HUES48 (cell line): ENCODE measurements around the gene FAM3C.

Experiments
- H3K27ac ChIP-seq: one replicate; pipeline ENCODE4 v1.7.0; 2013; ENCODE audit warnings: low read depth, low read length, inconsistent platforms
- H3K27me3 ChIP-seq: 2 replicates; pipeline ENCODE4 v1.6.1; 2013; ENCODE audit warnings: mild to moderate bottlenecking, low read length; ENCODE audit not compliant: control insufficient read depth, insufficient read depth
- H3K36me3 ChIP-seq: 2 replicates; pipeline ENCODE4 v1.6.1; 2013; ENCODE audit warnings: low read length; ENCODE audit not compliant: control insufficient read depth, insufficient read depth
- H3K4me1 ChIP-seq: 2 replicates; pipeline ENCODE4 v1.6.1; 2013; ENCODE audit warnings: mild to moderate bottlenecking, low read length; ENCODE audit not compliant: control insufficient read depth, insufficient read depth
- H3K4me3 ChIP-seq: 2 replicates; pipeline ENCODE4 v1.5.1; 2013; ENCODE audit warnings: mild to moderate bottlenecking, low read depth, low read length
- H3K9ac ChIP-seq: 2 replicates; pipeline ENCODE4 v1.6.1; 2013; ENCODE audit warnings: mild to moderate bottlenecking, low read depth, low read length, moderate library complexity
- H3K9me3 ChIP-seq: 2 replicates; pipeline ENCODE4 v1.6.1; 2013; ENCODE audit warnings: low read length; ENCODE audit not compliant: control insufficient read depth, insufficient read depth

FAM3C gene

DNA sequence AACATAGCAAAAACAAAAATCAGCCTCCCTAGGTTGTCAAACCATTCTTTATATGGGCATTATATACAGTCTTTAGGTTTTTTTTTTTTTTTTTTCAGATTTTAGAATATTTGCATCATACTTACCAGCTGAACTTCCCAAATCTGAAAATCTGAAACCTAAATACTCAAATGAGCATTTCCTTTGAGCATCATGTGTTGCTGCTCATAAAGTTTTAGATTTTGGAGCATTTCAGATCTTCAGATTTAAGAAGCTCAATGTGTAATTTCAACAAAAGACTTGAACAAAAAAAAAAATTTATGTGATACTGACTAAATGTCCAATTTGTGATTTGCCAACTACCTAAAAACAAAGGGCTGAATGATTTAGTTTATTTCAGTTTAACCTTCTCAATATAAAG is 13.6 kb downstream of the FAM3C start:
- Histone ChIP-seq H3K4me3 (no peak overlapping the region), H3K9me3 (no peaks in the 10 kb centered on the region), H3K4me1 (no peaks in the 10 kb centered on the region), H3K27ac (no peak overlapping the region), H3K9ac (no peak overlapping the region), H3K27me3 (no peaks in the 10 kb centered on the region), H3K36me3 (peaks cover 20% of the 10 kb centered on the region)

DNA sequence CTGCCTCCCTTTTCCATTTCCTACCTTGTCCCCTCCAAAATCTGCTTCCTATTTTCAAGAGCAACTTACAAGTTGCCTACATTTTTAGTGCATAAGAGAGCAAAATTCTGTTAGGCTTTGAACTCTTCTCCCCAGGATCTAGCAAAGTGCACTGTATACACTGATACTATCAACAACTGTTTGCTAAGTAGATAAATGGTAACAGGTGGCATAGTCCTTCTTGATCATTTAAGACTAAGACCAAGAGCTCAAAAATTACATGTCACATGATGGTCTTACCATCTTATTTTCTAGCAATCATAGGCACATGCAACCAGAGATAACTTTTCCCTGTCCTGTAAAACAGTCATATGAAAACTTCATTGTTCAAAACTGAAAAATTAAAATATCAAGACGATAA is 16.2 kb downstream of the FAM3C start:
- peaks cover 41% of the 10 kb centered on the region for H3K36me3 ChIP-seq
- H3K4me3 ChIP-seq, result no peak overlapping the region
- H3K4me1 ChIP-seq, result no peaks in the 10 kb centered on the region
- H3K9ac ChIP-seq, result no peak overlapping the region
- H3K27ac ChIP-seq, result no peak overlapping the region
- H3K9me3 ChIP-seq, result no peaks in the 10 kb centered on the region
- H3K27me3 ChIP-seq, result no peaks in the 10 kb centered on the region

DNA sequence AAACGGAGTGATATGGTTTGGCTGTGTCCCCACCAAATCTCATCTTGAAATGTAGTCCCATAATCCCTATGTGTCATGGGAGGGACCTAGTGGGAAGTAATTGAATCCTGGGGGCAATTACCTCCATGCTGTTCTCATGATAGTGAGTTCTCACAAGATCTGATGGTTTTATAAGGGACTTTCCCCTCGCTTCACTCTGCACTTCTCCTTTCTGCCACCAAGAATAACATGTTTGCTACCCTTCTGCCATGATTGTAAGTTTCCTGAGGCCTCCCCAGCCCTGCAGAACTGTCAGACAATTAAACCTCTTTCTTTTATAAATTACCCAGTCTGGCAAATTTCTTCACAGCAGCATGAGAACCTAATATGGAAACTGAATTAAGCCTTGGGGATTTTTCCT is 19.1 kb downstream of the FAM3C start:
- H3K4me3 ChIP-seq, result no peak overlapping the region
- no peaks in the 10 kb centered on the region for H3K4me1 ChIP-seq
- no peak overlapping the region for H3K27ac ChIP-seq
- no peak overlapping the region for H3K9ac ChIP-seq
- H3K9me3 ChIP-seq, result no peaks in the 10 kb centered on the region
- peaks cover 60% of the 10 kb centered on the region for H3K36me3 ChIP-seq
- H3K27me3 ChIP-seq, result no peaks in the 10 kb centered on the region

DNA sequence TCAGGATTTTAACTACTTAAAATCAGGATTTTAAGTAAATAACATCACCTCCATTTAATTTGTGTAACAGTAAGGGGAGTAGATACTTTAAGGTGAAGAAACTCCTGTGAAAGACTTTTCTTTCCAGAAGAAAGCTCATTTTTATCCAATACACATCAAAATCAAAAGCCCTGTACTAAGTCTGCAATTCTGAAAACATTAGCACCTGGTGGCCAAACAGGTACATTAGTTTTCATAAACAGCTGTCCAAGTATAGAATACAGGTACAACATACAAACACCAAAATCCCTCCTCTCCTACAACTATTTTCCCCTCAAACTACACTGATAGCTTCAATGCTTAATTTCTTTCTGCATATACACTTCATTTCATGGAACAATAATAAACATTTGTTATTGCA is 22.9 kb downstream of the FAM3C start:
- Histone ChIP-seq H3K4me1 (no peaks in the 10 kb centered on the region), H3K4me3 (no peak overlapping the region), H3K9me3 (no peaks in the 10 kb centered on the region), H3K27ac (no peak overlapping the region), H3K27me3 (no peaks in the 10 kb centered on the region), H3K9ac (no peak overlapping the region), H3K36me3 (peaks cover 67% of the 10 kb centered on the region)

DNA sequence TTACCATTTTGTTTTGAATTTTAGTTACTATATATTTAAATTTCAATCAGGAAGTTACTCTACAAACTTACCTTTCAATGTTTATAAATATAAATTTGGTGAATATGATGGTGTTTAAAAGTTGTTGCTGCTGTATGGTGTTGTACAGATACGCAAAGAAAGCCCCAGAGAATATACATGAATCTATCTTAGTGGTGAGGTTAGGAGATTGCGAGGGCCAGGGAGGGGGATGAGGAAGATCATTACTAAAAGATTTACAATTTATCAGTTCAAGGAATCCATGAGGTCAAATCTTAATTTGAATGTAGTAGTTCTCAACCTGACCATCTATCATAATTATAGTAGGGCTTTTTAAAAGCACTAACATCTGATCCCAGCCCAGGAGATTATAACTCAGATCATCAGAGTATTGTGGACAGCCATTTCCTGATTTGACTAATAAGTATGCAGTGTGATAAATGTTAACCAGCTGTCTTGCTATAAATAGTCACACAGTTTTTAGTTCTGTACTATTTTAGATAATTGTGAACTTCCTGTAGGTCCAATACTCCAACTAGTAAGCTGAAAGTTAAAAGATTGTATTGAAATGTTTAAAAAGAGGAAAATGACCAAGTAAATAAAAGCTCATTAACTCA is 23.6 kb downstream of the FAM3C start:
- peaks cover 3% of the 10 kb centered on the region; the same call in 1 of the 2 replicates for H3K4me1 ChIP-seq
- H3K36me3 ChIP-seq, result peaks cover 61% of the 10 kb centered on the region
- H3K4me3 ChIP-seq, result no peak overlapping the region
- H3K27ac ChIP-seq, result no peak overlapping the region
- no peaks in the 10 kb centered on the region for H3K9me3 ChIP-seq
- no peaks in the 10 kb centered on the region for H3K27me3 ChIP-seq
- no peak overlapping the region for H3K9ac ChIP-seq

DNA sequence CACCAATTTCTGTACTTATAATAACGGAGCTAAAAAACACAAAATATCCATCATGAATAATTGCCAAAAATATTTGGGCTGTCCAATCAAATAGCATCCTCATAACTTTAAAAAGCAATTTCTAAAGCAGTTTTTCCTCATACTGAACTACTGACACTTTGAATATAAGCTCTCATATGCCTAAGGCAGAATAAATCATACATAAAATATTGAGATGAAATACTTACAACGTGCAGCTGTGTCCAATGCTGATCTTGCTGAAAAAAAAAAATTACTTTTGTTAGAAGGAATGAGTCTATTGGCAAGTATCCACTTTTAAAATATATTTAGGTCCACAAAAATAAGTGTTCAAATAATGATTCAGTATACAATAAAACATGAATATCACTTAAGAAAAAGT is 24.2 kb downstream of the FAM3C start:
- no peak overlapping the region for H3K4me3 ChIP-seq
- no peak overlapping the region for H3K27ac ChIP-seq
- H3K9me3 ChIP-seq, result no peaks in the 10 kb centered on the region
- peaks cover 55% of the 10 kb centered on the region for H3K36me3 ChIP-seq
- no peaks in the 10 kb centered on the region for H3K27me3 ChIP-seq
- H3K4me1 ChIP-seq, result peaks cover 4% of the 10 kb centered on the region
- H3K9ac ChIP-seq, result no peak overlapping the region

DNA sequence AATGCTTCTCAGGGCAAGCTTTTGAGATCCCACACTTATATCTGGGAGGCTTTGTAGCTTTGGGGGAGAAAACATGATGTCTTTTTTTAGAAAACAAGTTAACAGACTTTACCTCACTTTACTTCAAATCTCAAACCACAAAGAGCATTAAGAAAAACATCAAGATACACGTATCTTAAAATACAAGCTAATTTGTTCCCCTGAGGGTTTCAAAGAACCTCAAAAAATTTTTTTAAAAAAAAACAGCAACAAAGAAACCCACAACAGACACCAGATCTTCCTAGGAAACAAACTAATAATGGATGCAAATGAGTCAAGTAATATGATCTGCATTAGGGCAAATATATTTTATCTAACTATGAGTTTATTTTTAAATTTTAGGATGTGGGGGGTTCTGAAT is 24.7 kb downstream of the FAM3C start:
- Histone ChIP-seq H3K27me3 (no peaks in the 10 kb centered on the region), H3K36me3 (peaks cover 53% of the 10 kb centered on the region), H3K9me3 (no peaks in the 10 kb centered on the region), H3K4me1 (peaks cover 4% of the 10 kb centered on the region), H3K27ac (no peak overlapping the region), H3K9ac (no peak overlapping the region), H3K4me3 (no peak overlapping the region)

DNA sequence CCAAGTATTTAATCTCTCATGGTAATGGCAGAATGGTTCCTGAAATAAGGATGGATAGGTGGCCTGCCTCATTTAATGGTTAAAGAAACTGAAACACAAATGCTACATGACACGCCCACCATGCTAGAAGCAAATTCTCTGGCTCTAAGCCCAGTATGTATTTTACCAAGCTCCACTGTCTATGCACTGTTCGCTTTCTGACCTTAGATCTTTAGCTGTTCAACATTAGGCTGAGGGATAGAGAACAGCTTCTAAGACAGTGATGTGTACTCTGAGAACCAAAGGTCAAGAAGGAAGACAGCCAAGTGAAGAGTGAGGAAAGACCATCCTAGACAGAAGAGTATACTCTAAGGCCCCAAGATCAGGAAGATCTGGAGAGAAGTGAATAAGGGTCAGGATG is 26.6 kb downstream of the FAM3C start:
- Histone ChIP-seq H3K9ac (no peak overlapping the region), H3K4me1 (peaks cover 9% of the 10 kb centered on the region), H3K9me3 (no peaks in the 10 kb centered on the region), H3K27me3 (no peaks in the 10 kb centered on the region), H3K36me3 (peaks cover 49% of the 10 kb centered on the region), H3K4me3 (no peak overlapping the region), H3K27ac (no peak overlapping the region)

DNA sequence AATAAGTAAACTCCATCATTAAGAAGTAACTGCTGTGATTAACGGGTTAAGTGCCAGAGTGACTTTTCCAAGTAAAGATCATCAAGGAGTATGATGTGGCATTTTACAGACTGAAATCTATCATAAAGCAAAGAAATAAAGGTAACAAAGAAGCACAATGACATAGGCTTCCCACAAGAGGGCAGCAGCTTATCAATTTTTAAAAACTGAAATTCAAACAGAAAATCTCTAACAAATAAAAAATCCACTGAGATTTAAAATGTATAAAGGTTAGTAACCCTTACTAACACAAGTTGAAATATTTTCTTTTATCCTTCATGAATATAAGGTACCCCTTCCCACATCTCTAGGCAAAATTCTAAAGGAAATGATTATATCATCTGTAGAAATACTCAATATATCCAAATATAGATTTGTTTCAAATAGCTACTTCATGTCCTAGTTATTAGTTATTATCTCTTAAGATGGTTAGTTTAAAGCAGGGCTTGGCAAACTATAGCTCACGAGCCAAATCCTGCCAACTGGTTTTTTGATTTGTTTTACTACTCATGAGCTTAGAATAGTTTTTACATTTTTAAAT is 29.2 kb downstream of the FAM3C start:
- H3K36me3 ChIP-seq, result peaks cover 56% of the 10 kb centered on the region
- H3K27ac ChIP-seq, result no peak overlapping the region
- H3K9me3 ChIP-seq, result no peaks in the 10 kb centered on the region
- no peak overlapping the region for H3K9ac ChIP-seq
- peaks cover 12% of the 10 kb centered on the region for H3K4me1 ChIP-seq
- no peaks in the 10 kb centered on the region for H3K27me3 ChIP-seq
- no peak overlapping the region for H3K4me3 ChIP-seq

DNA sequence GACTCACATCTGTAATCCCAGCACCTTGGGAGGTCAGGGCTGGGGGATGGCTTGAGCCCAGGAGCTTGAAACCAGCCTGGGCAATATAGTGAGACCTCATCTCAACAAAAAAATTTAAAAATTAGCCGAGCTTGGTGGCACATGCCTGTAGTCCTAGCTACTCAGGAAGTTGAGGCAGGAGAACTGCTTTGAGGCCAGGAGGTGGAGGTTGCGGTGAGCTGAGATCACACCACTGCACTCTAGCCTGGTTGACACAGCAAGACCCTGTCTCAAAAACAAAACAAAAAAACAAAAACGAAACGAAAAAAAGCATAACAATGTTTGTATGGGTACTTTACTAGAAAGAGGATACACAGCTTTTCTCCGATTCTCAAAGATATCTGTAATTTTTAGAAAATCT is 35.5 kb downstream of the FAM3C start:
- H3K4me1 ChIP-seq, result peaks cover 20% of the 10 kb centered on the region
- no peak overlapping the region for H3K9ac ChIP-seq
- no peaks in the 10 kb centered on the region for H3K9me3 ChIP-seq
- no peak overlapping the region for H3K27ac ChIP-seq
- H3K27me3 ChIP-seq, result no peaks in the 10 kb centered on the region
- peaks cover 84% of the 10 kb centered on the region for H3K36me3 ChIP-seq
- H3K4me3 ChIP-seq, result no peak overlapping the region

DNA sequence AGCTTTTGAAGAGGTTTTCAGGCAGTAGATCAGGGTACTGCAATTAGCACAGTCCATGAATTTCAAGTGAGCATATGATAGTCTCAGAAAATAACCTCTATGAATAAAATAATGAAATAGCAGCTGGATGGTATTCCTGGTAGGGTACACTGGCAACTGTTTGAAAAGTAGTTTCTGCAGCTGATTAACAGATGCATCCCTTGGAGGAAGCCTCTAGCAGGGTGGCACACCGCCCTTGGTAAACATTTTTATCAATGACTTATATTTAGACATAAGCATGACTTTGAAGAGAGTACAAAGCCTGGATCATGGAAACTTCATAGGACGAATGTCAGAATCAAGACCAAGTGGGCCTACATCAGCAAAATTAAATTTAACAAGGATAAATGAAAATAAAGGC is 40.5 kb downstream of the FAM3C start:
- no peak overlapping the region for H3K27ac ChIP-seq
- no peak overlapping the region for H3K4me3 ChIP-seq
- peaks cover 11% of the 10 kb centered on the region for H3K4me1 ChIP-seq
- H3K9ac ChIP-seq, result no peak overlapping the region
- H3K9me3 ChIP-seq, result no peaks in the 10 kb centered on the region
- H3K27me3 ChIP-seq, result no peaks in the 10 kb centered on the region
- H3K36me3 ChIP-seq, result peaks cover 80% of the 10 kb centered on the region
